Measurements from ENCODE around the gene IGF2BP3. TPM values are rescaled to one million over a fixed set of nuclear protein-coding genes. Genes with fewer than 3 reads are reported as not detected.

IGF2BP3 gene
- total RNA-seq, 1 experiment from 2014 or later, result 80.2 TPM

GRCh38 chr7:23336799-23337283 is 133.4 kb downstream of the IGF2BP3 start:
- TF ChIP-seq TCF7L2 (IDR thresholded peaks at IDR 0.05; ENCODE audit: low read depth, low read length) (no peak), CTCF (IDR thresholded peaks at IDR 0.05) (no peak), POLR2AphosphoS5 (IDR thresholded peaks at IDR 0.05; ENCODE audit: low read depth, low read length) (no peak), REST (IDR thresholded peaks at IDR 0.05; ENCODE audit: insufficient read depth in 1 of 2, low read depth in 2 of 2, low read length in 1 of 2) (no peak), SIN3A (IDR thresholded peaks at IDR 0.05; ENCODE audit: borderline replicate concordance, insufficient read depth, low read depth, low read length) (no peak)
- DNase-seq (ENCODE audit: low read depth, low spot score), result no peak
- CTCF ChIA-PET, result no interaction called here
- H3K9me3 ChIP-seq (ENCODE audit: control insufficient read depth, insufficient read depth, low read depth, low read length), result peaks cover 14% of the 10 kb centered on the region; the same call in 1 of the 2 replicates
- no peaks in the 10 kb centered on the region for H3K27me3 ChIP-seq (ENCODE audit: control insufficient read depth, insufficient read depth, low read length)
- H3K36me3 ChIP-seq (ENCODE audit: control insufficient read depth, insufficient read depth, low read length), result peaks cover 21% of the 10 kb centered on the region
- peaks cover 53% of the 10 kb centered on the region for H3K4me1 ChIP-seq (ENCODE audit: control insufficient read depth, insufficient read depth, low read length)
- in situ Hi-C loops (cut with HindIII; ENCODE audit: low pct_unique_long_range_greater_than_20kb, low sequenced_read_pairs) (no loop called here), intact Hi-C loops (cut with micrococcal nuclease; ENCODE audit: unreplicated experiment) (no loop called here)
- ATAC-seq, result no peak
- H3K4me3 ChIP-seq (ENCODE audit: low read depth in 2 of 2, low read length in 2 of 2), result no peak overlapping the region
- no TSS peak for BruUV-seq (replicated peaks)
- no peak overlapping the region for H3K27ac ChIP-seq (ENCODE audit: low read length)
- POLR2A ChIA-PET, result no interaction called here

GRCh38 chr7:23336086-23336485 is 134.2 kb downstream of the IGF2BP3 start:
- intact Hi-C loops (cut with micrococcal nuclease; ENCODE audit: unreplicated experiment) (no loop called here), in situ Hi-C loops (cut with HindIII; ENCODE audit: low pct_unique_long_range_greater_than_20kb, low sequenced_read_pairs) (no loop called here)
- Histone ChIP-seq H3K4me1 (ENCODE audit: control insufficient read depth, insufficient read depth, low read length) (peaks cover 53% of the 10 kb centered on the region), H3K27ac (ENCODE audit: low read length) (peak overlapping the region; percentile 60), H3K27me3 (ENCODE audit: control insufficient read depth, insufficient read depth, low read length) (no peaks in the 10 kb centered on the region), H3K36me3 (ENCODE audit: control insufficient read depth, insufficient read depth, low read length) (peaks cover 21% of the 10 kb centered on the region), H3K9me3 (ENCODE audit: control insufficient read depth, insufficient read depth, low read depth, low read length) (peaks cover 14% of the 10 kb centered on the region; the same call in 1 of the 2 replicates), H3K4me3 (ENCODE audit: low read depth in 2 of 2, low read length in 2 of 2) (no peak overlapping the region)
- CTCF ChIA-PET, result no interaction called here
- no peak for ATAC-seq
- DNase-seq (ENCODE audit: low read depth, low spot score), result no peak
- BruUV-seq (replicated peaks), result no TSS peak
- TF ChIP-seq POLR2AphosphoS5 (IDR thresholded peaks at IDR 0.05; ENCODE audit: low read depth, low read length), result no peak
- TF ChIP-seq REST (IDR thresholded peaks at IDR 0.05; ENCODE audit: insufficient read depth in 1 of 2, low read depth in 2 of 2, low read length in 1 of 2), result no peak
- no peak for TF ChIP-seq TCF7L2 (IDR thresholded peaks at IDR 0.05; ENCODE audit: low read depth, low read length)
- no peak for TF ChIP-seq CTCF (IDR thresholded peaks at IDR 0.05)
- TF ChIP-seq SIN3A (IDR thresholded peaks at IDR 0.05; ENCODE audit: borderline replicate concordance, insufficient read depth, low read depth, low read length), result no peak
- POLR2A ChIA-PET, result interaction anchor here (0.6 kb wide), 1 partner anchor 14 kb away, joined by 3 read pairs; no protein-coding TSS in a partner anchor

Data from Panc1 (cell line).